NCI-H2196 (cell line): ENCODE measurements around the gene SH3BGR.
"Not testable (repeated sequence)": the region's sequence is repeated elsewhere in the genome, so short reads cannot be mapped to it uniquely, and the experiment has no call there.

ENCODE experiments used
- DNase-seq: peaks from one replicate; lab custom pipeline; 2025; ENCODE audit not compliant: unreplicated experiment; lab: John Stamatoyannopoulos, UW

Gene SH3BGR

DNA sequence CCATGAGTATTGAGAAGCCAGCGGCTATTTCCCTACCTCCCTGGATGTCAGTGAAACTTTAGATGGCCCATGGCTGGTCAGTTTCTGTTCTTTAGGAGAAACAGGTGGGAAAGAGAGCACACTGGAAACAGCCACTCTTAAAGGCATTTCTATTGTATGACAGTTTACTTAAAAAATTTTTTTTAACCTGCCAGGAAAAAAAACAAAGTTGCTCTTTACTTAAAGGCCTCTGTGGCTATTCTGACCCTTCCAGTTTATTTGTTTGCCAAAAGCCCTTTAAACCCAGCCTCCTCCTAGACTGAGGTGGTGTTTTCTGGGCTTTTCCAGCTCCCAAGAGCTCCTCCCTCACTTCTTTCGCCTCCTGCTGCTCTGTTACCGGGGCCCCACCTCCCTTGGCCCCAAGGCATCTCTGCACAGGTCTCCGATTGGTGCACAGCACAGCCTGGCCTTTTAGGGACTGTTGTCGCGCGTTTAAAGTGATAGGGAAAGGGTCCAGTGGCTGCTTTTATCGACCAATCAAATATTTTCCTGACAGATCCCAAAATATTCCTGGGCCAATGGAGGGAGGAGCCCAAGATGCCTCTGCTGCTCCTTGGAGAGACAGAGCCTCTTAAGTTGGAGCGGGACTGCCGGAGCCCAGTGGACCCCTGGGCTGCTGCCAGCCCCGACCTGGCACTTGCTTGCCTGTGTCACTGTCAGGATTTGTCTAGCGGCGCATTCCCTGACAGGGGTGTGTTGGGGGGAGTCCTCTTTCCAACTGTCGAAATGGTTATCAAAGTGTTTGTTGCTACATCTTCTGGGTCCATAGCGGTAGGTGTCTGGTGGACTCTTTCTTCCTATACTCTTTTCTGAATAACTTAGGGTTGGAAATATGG is at the start of gene SH3BGR:
SH3BGR (plus strand) TSS at position 639 of the 875 bp plus-strand sequence; CDS start at position 766, 127 bp downstream.
- DNase-seq = peak; percentile 49

DNA sequence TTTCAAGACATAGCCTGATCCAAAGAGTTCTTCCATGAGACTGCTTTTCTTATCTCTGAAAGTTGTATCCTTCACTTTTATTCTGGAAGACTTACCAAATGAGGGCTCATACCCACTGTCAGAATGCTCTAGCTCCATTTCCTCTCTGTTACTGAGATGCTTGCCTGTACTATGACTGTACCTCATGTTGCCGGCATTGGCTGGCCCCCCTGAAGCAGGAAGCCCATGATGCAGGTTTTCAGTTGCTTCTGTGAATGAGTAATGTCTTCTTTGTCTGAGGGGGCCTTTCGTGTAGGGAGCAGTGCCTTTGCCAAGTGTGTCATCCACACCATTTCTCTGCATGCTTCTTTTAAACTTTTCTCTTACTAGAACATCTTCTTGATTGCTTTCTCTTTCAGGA is 45.7 kb upstream of the SH3BGR start:
- DNase-seq = no peak

DNA sequence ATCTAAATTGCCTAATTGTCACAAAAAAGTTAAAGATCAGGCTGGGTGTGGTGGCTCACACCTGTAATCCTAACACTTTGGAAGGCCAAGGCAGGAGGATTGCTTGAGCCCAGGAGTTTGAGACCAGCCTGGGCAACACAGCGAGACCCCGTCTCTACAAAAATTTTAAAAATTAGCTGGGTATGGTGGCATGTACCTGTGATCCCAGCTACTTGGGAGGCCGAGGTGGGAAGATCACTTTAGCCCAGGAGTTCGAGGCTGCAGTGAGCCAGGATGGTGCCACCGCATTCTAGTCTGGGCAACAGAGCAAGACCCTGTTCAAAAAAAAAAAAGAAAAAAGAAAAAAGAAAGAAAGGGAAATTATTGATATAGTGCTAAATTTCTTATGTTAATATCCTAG is 32.6 kb upstream of the SH3BGR start:
- DNase-seq = not testable (repeated sequence)

DNA sequence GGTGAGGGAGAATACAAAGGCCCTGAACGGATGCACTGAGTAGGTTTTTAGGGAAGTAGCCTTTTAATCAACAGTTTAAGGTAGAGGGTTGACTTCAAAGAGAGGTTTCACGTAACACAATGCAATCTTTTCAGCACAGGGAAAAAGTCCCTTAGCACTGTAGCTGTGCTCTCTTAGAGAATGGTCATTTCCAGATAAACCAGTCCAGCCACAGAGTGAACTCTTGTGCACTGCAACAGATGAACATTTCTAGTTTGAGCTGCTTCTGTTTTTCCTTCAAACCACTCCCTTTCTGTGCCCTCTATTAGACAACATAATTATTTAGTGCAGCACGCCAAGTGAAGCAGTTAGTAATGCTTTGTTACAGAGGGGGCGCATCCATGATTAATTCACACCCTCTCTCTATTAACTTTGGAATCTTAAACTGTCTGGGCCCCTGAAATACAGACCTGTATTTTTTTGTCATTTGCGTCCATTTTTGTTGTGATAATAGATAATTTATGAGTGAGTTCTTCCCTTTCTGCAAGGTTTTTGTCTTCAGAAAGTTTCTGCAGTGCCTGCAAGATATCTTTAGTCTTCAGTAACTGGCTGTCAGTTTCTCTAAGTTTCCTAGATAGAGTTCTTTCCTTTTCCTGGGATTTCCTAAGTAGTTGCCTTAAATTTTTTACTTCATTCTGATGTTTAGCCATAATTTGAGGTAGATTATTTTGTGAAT is 29.1 kb upstream of the SH3BGR start:
- peak; percentile 27 for DNase-seq

DNA sequence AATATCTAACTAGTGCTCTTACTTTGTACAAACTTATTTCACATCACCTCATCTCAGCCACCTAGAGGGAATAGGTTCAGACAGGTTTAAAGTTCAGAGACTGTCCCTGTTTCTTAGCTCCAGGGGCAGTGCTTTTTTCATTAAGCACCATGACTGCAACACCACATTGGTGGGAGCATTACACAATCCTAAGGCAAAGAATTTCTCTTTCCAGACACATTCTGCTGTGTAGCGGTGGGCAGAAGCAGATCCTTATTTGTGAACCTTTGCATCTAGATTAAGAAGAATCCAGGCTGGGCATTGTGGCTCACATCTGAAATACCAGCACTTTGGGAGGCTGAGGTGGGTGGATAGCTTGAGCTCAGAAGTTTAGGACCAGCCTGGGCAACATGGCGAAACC is 22.3 kb upstream of the SH3BGR start:
- no peak for DNase-seq

- no peak for DNase-seq
Measured at GRCh38 chr21:39430016-39430415, 21.8 kb upstream of the SH3BGR start.

GRCh38 chr21:39430457-39430856 is 21.3 kb upstream of the SH3BGR start:
- DNase-seq = no peak

DNA sequence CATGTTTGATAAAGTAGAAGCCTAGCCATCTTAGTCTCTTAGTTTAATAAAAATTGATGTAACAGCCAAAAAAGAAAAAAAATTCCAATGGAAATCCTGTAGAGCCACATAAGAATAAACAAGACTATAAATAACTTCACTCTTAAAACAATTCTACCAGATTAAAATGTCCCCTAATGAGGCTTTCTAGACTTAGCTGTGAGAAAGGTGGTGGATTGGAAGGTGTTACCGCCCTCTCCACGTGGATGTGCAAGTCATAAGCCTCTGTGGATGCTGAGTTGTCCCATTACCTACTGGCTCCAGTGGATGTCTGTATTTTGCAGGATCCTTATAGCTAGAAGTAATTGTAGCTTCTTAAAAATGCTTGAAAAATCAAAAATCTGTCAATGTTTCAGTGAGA is 20.8 kb upstream of the SH3BGR start:
- DNase-seq = no peak

- no peak for DNase-seq
Measured at GRCh38 chr21:39434950-39435349, 16.8 kb upstream of the SH3BGR start.

DNA sequence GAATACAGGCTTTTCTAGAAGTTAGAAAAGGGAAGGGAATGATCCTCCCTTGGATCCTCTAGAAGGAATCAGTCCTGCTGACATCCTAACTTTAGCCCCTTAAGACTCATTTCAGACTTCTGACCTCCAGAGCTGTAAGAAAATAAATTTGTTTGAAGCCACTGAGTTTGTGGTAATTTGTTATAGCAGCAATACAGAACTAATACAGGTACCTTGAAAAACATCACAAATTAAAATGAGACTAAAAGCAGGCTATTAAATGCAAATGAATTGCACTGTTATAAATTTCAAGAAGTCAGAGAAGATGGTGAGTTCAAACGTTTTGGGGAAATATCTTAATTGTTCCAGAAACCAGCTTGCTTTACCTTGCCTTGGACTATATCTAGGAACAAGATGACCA is 12.5 kb upstream of the SH3BGR start:
- DNase-seq = no peak

DNA sequence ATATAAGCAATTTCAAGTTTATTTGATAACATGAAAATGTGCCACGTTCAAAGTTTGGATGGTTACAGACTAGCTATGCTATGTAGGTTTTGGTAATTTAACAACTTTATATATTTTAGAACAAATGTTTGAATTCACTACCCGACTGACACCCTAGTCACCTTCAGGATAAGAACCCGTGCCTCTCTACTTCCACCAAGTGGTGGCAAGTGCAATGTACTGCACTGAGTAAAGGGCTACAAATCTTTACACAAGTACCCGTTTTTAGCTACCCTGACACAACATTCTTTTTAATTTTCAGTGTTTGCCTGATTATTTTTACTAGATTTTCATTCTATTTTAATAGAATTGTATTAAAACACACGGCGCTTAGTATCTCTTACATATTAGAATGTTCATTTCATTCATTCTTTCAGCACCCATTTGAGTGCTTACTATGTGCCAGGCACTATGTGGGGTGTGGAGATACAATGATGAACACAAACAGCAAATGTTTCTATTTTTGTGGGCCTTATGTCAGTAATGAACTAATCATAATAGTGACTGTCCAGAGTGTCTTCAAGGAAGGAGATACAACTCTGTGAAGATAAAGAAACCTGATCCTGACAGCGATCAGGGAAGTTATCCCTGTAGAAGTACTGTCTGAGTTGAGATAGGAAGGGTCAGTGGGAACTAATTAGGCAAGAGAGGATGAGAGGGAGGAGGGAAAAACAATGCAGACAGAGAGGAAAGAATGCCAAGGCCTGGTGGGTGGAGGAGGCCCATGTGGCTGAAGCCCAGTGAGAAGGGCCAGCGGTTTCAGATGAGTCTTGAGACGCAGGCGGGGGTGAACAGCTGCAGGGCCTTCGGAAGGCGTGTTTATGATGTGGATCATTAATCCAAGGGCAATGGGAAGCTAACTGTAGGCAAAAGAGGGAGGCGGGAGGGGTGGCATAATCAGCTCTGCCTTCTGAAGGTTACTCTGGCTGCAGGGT is 10.0 kb upstream of the SH3BGR start:
- DNase-seq = peak; percentile 51

DNA sequence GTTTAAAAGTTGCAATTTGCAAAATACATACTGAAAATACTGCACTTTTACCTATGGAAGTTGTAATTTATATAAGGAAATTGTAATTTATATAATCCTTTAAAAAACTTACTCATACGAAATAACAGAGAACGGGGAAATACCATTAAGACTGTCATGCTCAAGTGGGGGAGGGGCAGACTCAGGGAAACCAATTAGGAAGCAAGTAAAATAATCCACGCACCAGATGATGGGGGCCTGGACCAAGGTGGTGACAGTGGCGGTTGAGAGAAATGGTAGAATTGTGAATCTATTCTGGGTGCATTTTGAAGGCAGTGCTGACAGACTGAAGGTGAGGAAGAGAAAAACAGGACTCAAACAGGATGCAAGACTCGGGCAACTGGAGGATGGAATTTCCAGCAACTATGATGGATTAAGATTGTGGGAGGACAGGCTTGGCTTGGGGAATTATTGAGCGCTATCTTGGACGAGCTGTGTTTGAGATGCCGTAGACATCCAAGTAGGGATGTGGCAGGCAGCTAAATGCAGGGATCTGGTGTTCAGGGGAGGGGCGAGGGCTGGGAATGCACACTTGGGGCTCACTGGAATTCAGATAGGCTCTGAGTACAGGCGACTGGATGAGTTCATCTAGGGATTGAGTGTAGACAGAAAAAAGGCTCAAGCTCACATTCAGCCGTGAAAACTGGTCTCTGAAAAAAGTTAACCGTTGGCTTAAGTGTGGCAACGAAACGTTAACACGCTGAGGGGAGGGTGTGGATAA is 7.2 kb upstream of the SH3BGR start:
- no peak for DNase-seq

DNA sequence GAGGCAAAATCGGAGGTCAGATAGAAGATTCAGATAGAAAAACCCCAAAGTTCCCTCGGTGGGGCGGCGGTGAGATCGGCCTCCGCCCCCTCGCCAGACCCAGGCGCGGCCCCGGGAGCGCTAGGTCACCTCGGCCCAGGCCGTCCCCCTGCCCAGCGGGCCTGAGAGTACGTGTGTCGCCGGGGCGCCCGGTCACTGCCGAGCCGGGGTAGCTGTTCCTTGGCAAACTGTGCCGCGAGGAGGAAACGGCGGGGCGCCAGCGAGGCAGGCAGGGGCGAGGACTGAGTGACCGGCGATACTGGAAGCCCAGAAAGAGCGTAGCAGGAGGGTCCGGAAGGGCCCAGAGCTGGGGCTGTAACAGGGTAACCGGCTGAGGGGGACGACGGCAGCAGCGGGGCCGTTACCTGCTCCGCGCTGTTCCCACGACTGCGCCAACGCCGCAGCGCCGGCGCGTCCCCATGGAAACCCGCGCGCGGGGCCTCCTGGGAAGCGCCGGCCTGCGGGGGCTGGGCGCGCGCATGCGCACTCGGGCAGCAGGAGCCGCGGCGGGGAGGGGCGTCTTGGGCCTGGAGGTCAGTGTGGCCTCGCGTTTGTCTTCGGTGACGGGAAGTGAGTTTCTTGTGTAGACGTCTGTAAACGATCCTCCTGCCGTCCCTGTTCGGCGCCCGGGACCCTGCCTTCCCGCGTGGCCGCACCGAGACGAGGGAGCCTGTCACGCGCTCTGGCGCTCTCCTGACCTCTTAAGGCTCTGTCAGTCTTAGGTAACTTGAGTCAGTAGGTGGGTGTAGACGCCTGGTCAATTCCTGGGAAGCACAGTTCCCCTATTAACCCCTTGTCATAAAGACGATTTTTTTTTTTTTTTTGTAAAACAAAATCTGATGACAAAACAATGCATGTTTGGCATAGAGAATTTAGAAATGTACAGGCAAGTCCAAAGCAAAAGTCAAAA is 6.2 kb upstream of the SH3BGR start, which contains the start of gene LCA5L:
LCA5L (minus strand) TSS at position 458 of the 949 bp plus-strand sequence. CDS start 17,285 bp downstream, outside the sequence.
- peak; percentile 94 for DNase-seq

DNA sequence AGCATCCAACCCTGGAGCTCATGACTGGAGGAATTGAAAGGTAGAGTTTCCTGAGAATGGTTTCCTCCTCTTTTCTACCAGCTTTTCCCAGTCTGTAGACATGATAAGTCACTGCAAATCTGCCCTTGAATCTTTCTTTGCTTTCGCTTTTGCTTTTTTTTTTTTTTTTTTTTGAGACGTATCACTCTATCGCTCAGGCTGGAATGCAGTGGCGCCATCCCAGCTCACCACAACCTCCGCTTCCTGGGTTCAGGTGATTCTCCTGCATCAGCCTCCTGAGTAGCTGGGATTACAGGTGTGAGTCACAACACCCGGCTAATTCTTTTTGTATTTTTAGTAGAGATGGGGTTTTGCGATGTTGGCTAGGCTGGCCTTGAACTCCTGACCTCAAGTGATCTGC is 4.5 kb upstream of the SH3BGR start:
- DNase-seq = no peak

- no peak for DNase-seq
Measured at GRCh38 chr21:39452207-39452969, 618 bp downstream of the SH3BGR start.

DNA sequence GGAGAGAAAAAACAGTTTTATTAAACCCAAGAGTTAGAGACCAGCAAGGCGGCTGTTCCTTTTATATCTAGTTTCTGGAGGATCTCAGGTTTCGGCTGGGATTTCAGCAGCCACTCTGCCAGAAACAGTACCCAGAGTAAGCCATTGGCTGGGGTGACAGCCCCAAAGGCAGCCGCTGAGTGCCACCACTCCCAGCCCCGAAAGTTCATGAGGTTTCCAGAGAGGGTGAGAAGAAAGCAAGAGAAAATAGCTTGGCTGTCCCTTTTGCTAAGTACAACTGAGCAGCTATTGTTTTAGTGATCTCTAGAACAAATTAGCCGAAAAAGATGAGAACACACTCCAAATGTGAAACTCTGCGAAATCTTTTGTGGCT is 1.2 kb downstream of the SH3BGR start:
- no peak for DNase-seq

- no peak for DNase-seq
Measured at GRCh38 chr21:39453571-39454179, 1.9 kb downstream of the SH3BGR start.
